Activated CD4-positive, alpha-beta memory T cell treated with anti-CD3 and anti-CD28 coated beads for 36 hours (primary cell): ENCODE measurements around the gene C20orf144. TPM values are rescaled to one million over a fixed set of nuclear protein-coding genes. Genes with fewer than 3 reads are reported as not detected.

Experiments
- CTCF ChIA-PET: fragments of 350-600 bp; sonication (Branson Sonifier 250); formaldehyde crosslinking; loops from one replicate; lab custom pipeline; 2021; ENCODE audit warnings: antibody characterized with exemption, inconsistent platforms; lab: Charles Lee
- POLR2A ChIA-PET: fragments of 350-600 bp; sonication (Branson Sonifier 250); formaldehyde crosslinking; loops from one replicate; lab custom pipeline; 2021; ENCODE audit warnings: antibody characterized with exemption; lab: Charles Lee
- DNase-seq: peaks from one replicate; pipeline ENCODE4 v3.0.0-alpha.2; 2020
- H3K27ac Mint-ChIP-seq: one replicate; pipeline ENCODE4 v1.8.0; 2021; ENCODE audit warnings: mixed read lengths
- H3K27me3 Mint-ChIP-seq: one replicate; pipeline ENCODE4 v1.8.0; 2021; ENCODE audit warnings: mixed read lengths
- H3K36me3 Mint-ChIP-seq: one replicate; pipeline ENCODE4 v1.8.0; 2021; ENCODE audit warnings: mixed read lengths
- H3K4me1 Mint-ChIP-seq: one replicate; pipeline ENCODE4 v1.8.0; 2021; ENCODE audit warnings: low read depth, mixed read lengths
- H3K4me3 Mint-ChIP-seq: one replicate; pipeline ENCODE4 v1.8.0; 2021; ENCODE audit warnings: mild to moderate bottlenecking, mixed read lengths
- H3K9me3 Mint-ChIP-seq: one replicate; pipeline ENCODE4 v1.8.0; 2021; ENCODE audit warnings: mixed read lengths
- intact Hi-C: fragments of 100-400 bp; cut with micrococcal nuclease; formaldehyde crosslinking; loops from one replicate; pipeline ENCODE4 v1.15.1; 2023
- total RNA-seq, 2 experiments: library from RNA; stranded (reverse); gene quantifications; one replicate each; pipeline ENCODE4 v1.2.3, GENCODE V29; 2021

C20orf144 gene
- total RNA-seq, 2 experiments from 2014 or later, result 0.26 to 0.31 TPM

DNA sequence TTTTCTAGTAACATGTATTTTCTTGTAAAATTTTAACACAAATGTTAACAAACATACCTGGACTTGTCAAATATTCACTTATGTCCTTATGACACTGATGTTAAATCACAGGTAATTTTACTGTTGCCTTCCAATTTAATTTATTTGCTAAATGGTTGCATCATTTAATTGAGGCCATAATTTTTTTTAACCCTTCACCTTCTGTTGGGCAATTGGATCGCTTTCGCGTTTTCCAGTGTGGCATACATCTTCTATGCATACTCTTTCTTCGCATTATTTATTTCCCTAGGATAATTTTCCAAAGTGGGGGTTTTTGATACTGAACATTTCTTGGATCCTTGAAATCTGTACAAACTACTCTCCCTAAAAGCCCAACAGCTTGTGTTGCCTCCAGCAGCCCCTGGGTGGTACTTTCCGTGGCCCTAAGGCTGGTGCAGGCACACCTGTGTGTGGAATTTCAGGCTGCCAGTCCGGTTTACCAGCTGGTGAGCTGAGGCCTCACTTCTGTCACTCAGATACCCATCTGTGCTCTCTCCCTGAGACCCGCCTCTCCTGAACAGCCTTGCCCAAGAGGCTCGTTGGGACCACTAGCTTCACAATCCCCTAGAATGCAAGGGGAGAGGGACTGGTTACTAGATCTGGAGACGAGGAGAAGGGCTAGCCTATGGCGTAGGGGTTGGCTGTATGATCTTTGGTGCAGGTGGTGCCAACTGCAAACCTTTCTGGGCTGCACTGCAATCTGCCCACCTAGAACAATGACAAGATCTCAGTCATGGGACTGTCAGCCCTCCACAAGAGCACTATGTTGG is 11.2 kb upstream of the C20orf144 start:
- CTCF ChIA-PET, result interaction anchor here (1.5 to 1.8 kb wide), 3 partner anchors 13 to 191 kb away, joined by 3 to 9 read pairs (median 8); partner anchors contain the start of gene ACTL10
- peak; percentile 11 for DNase-seq

DNA sequence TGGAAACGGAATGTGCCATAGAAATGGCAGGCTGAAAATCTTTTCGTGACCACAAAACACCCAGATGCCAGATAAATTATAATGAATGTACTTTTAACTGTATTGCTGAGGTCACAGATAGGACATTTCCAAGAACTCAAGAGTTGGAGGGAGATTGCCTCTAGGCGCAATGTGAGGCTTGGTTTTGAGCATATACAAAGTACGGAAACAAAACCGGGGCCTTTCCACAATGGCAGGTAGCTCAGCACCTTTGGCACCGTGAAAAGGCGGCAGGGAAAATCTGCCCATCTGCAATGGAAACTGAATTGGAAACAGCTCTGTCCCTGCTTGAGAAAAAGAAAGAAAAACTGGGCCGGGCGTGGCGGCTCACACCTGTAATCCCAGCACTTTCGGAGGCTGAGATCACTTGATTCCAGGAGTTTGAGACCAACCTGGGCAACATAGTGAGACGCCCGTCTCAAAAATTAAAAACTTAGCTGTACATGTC is 10.5 kb upstream of the C20orf144 start:
- no peaks in the 10 kb centered on the region for H3K9me3 Mint-ChIP-seq
- ChIA-PET CTCF (interaction anchor here (0.7 to 1.8 kb wide), 4 partner anchors 12 to 191 kb away, joined by 3 to 9 read pairs (median 6); partner anchors contain the start of genes ACTL10 and CBFA2T2), POLR2A (interaction anchor here (2.3 to 4.7 kb wide), 2 partner anchors 12 to 16 kb away, joined by 12 to 18 read pairs; partner anchors contain the start of genes ACTL10 and C20orf144)
- peak overlapping the region; percentile 80 for H3K27ac Mint-ChIP-seq
- intact Hi-C loops, result loop anchor here (1.0 to 2.0 kb wide), 3 partner anchors 15 to 59 kb away; partner anchors contain the start of gene ACTL10
- peaks cover 59% of the 10 kb centered on the region for H3K4me1 Mint-ChIP-seq
- H3K36me3 Mint-ChIP-seq, result no peaks in the 10 kb centered on the region
- H3K4me3 Mint-ChIP-seq, result no peak overlapping the region
- DNase-seq, result peak; percentile 28
- H3K27me3 Mint-ChIP-seq, result no peaks in the 10 kb centered on the region

More for the DNA sequence above, 11.2 kb upstream of the C20orf144 start:
- no peak overlapping the region for H3K4me3 Mint-ChIP-seq
- H3K27me3 Mint-ChIP-seq, result no peaks in the 10 kb centered on the region
- H3K27ac Mint-ChIP-seq, result no peak overlapping the region
- peaks cover 2% of the 10 kb centered on the region for H3K36me3 Mint-ChIP-seq
- intact Hi-C loops, result no loop called here
- H3K4me1 Mint-ChIP-seq, result peaks cover 59% of the 10 kb centered on the region
- H3K9me3 Mint-ChIP-seq, result no peaks in the 10 kb centered on the region
- POLR2A ChIA-PET, result interaction anchor here (0.8 to 4.7 kb wide), 2 partner anchors 12 to 13 kb away, joined by 3 to 18 read pairs; partner anchors contain the start of gene C20orf144

DNA sequence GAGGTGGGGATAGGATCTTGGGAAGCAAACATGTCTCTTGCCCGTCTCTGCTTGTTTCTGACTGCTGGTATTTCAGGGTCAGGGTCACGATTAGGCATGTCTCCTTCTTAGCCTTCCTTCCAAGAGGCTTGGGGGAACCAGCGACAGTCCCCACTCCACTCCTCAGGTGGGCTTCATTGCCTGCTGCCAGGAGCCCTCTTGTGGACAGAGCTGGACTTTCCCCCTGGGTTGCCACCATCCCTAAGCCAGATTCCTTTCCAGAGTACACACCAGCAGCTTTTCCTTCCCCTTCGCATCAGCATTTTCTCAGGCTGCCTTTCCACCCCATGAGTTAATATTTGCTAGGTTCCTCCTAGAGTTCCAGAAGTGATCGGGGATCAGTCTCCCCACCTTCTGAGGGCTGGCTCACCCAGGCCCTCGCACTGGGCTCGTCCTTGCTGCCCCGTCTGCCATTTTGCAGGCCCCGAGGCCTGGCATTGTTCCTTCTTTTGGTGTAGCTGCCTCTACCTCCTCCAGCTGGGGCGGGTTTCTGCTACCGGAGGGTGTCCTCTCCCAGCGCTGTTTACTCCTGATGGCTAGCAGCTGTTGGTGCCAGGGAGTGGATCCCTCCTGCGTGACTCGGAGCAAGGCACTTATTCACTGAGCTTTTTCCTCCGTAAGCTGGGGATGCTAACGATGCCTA is 8.8 kb upstream of the C20orf144 start:
- peak; percentile 60 for DNase-seq
- H3K9me3 Mint-ChIP-seq, result no peaks in the 10 kb centered on the region
- H3K4me1 Mint-ChIP-seq, result peaks cover 47% of the 10 kb centered on the region
- peak overlapping the region; percentile 80 for H3K27ac Mint-ChIP-seq
- H3K4me3 Mint-ChIP-seq, result no peak overlapping the region
- ChIA-PET POLR2A (interaction anchor here (1.0 to 4.7 kb wide), 3 partner anchors 10 to 208 kb away, joined by 3 to 18 read pairs (median 12); partner anchors contain the start of genes ACTL10 and C20orf144), CTCF (interaction anchor here (0.6 to 2.1 kb wide), 6 partner anchors 10 to 196 kb away, joined by 3 to 14 read pairs (median 6); partner anchors contain the start of genes ACTL10 and C20orf144)
- intact Hi-C loops, result loop anchor here (1.0 to 2.0 kb wide), 2 partner anchors 51 to 196 kb away; no protein-coding TSS in a partner anchor
- H3K27me3 Mint-ChIP-seq, result no peaks in the 10 kb centered on the region
- no peaks in the 10 kb centered on the region for H3K36me3 Mint-ChIP-seq

DNA sequence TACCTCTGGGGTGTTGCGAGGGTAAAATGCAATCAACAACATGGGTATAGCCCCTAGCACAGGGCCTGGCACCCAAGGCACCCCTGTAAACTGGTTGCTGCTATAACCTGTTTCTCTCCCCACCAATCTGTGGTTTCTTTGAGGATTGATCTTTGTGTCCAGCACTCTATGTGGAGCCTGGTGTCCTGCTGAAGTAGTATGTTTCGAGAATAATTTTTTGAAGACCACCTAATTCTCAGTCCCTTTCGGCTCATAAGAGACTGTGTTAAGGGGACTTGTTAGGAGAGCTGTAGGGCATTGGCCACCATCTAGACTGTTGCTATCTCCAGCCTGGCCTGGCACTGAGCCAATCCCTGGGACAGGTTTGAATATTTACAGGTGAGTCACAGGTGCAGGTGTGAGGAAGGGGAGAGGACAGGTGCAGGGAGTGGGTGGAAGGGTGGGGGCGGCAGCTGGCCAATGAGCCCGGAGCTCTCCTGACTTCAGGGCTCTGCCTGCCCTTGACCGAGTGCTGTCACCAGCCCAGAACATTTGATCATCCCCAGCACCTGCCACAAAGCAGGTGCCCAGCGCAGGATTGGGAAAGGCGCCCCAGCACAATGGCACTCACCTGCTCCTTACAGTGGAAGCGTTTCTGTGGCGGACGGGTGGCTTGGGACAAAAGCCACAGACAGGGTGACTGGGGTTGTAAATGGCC is 8.1 kb upstream of the C20orf144 start:
- ChIA-PET CTCF (interaction anchor here (0.6 to 2.1 kb wide), 6 partner anchors 9 to 197 kb away, joined by 3 to 14 read pairs (median 6); partner anchors contain the start of genes ACTL10 and C20orf144), POLR2A (interaction anchor here (1.0 to 4.7 kb wide), 3 partner anchors 9 to 209 kb away, joined by 3 to 18 read pairs (median 12); partner anchors contain the start of genes ACTL10 and C20orf144)
- no peaks in the 10 kb centered on the region for H3K36me3 Mint-ChIP-seq
- H3K4me1 Mint-ChIP-seq, result peaks cover 42% of the 10 kb centered on the region
- intact Hi-C loops, result loop anchor here (1.0 to 2.0 kb wide), 2 partner anchors 51 to 197 kb away; no protein-coding TSS in a partner anchor
- DNase-seq, result peak; percentile 22
- no peak overlapping the region for H3K4me3 Mint-ChIP-seq
- H3K9me3 Mint-ChIP-seq, result no peaks in the 10 kb centered on the region
- H3K27me3 Mint-ChIP-seq, result no peaks in the 10 kb centered on the region
- no peak overlapping the region for H3K27ac Mint-ChIP-seq

DNA sequence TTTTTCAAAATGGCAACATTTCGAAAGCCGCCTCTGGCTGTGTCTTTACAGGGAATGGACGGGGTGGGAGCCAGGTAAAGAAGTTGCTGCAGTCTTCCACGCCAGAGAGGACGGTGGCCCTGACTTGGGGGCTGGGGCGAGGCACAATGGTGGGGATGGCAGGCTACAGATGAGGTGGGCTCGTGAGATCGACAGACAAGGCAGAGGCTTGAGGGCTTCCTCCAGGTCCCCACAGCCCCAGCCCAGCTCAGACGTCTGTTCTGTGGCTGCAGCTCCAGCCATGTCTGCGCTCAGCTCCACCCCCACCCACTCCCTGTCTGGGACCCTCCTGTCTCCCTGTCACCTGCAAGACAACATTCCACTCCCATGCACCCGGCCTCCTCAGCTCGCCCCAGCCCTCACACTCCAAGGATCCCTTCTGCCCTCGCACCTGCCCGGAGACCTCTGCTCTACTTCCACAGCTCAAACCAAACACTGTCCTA is 7.4 kb upstream of the C20orf144 start:
- H3K27ac Mint-ChIP-seq, result no peak overlapping the region
- H3K27me3 Mint-ChIP-seq, result no peaks in the 10 kb centered on the region
- DNase-seq, result peak; percentile 7
- intact Hi-C loops, result no loop called here
- POLR2A ChIA-PET, result interaction anchor here (4.7 kb wide), 1 partner anchor 9 kb away, joined by 18 read pairs; the partner anchor contains the start of gene C20orf144
- H3K36me3 Mint-ChIP-seq, result no peaks in the 10 kb centered on the region
- H3K4me3 Mint-ChIP-seq, result no peak overlapping the region
- CTCF ChIA-PET, result interaction anchor here (1.3 to 2.1 kb wide), 4 partner anchors 8 to 197 kb away, joined by 3 to 14 read pairs (median 8); partner anchors contain the start of genes ACTL10 and C20orf144
- peaks cover 35% of the 10 kb centered on the region for H3K4me1 Mint-ChIP-seq
- H3K9me3 Mint-ChIP-seq, result no peaks in the 10 kb centered on the region

DNA sequence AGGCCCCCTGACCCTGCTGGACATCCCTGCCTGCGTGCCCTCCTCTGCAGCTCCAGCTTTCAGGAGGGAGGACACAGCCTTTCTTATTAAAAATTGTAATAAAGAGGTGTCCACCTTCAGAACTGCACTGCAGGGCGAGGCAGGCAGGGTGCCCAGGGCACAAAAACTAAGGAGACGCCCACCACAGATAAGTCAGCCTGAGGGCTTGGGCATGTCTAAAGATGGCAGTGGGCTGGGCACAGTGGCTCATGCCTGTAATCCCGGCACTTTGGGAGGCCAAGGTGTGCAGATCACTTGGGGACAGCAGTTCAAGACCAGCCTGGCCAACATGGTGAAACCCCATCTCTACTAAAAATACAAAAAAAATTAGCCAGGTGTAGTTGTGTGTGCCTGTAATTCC is 7.0 kb upstream of the C20orf144 start:
- ChIA-PET CTCF (no interaction called here), POLR2A (interaction anchor here (4.7 kb wide), 1 partner anchor 8 kb away, joined by 18 read pairs; the partner anchor contains the start of gene C20orf144)
- intact Hi-C loops, result no loop called here
- no peak for DNase-seq
- Mint-ChIP-seq H3K27ac (no peak overlapping the region), H3K4me1 (peaks cover 33% of the 10 kb centered on the region), H3K9me3 (no peaks in the 10 kb centered on the region), H3K27me3 (no peaks in the 10 kb centered on the region), H3K4me3 (no peak overlapping the region), H3K36me3 (no peaks in the 10 kb centered on the region)

DNA sequence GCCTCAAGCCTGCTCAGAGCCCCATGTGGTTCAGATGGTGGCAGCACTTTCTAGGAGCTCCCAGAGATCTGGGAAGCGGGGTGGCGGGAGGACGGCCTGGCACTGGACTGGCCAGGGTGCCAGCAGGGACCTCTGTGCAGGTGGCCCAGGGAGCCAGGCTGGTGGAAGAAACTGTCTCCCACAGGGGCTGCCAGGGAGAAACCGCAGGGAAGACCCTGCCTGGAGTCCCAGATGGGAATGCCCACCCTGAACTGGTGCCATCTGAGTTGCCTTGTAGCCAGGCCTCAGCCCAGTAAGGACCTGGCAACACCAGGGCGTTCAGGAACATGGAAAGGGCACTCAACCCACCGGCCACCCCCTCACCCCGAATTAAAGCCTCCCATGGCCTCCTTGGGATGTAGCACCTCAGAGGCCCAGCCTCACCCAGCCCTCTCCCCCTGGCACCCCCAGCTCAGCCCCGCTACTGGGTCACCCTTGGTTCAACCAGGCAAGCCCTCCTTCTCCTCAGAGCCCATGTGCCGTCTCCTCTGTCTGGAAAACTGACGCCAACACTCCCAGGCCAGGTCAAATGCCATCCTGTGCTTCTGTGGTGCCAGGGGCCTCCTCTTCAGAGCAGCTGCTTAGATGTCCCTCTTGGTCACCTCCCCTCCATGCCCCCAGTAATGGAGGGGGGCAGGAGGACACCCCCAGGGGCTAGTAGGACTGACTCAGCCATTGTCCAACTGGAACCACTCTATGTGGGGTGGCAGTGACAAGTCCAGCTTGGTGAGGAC is 5.9 kb upstream of the C20orf144 start:
- DNase-seq, result peak; percentile 7
- no peak overlapping the region for H3K4me3 Mint-ChIP-seq
- no peak overlapping the region for H3K27ac Mint-ChIP-seq
- intact Hi-C loops, result no loop called here
- POLR2A ChIA-PET, result interaction anchor here (4.7 kb wide), 1 partner anchor 7 kb away, joined by 18 read pairs; the partner anchor contains the start of gene C20orf144
- CTCF ChIA-PET, result interaction anchor here (0.8 to 0.9 kb wide), 2 partner anchors 61 to 86 kb away, joined by 3 read pairs; no protein-coding TSS in a partner anchor
- H3K4me1 Mint-ChIP-seq, result peaks cover 33% of the 10 kb centered on the region
- H3K27me3 Mint-ChIP-seq, result no peaks in the 10 kb centered on the region
- H3K9me3 Mint-ChIP-seq, result no peaks in the 10 kb centered on the region
- no peaks in the 10 kb centered on the region for H3K36me3 Mint-ChIP-seq

DNA sequence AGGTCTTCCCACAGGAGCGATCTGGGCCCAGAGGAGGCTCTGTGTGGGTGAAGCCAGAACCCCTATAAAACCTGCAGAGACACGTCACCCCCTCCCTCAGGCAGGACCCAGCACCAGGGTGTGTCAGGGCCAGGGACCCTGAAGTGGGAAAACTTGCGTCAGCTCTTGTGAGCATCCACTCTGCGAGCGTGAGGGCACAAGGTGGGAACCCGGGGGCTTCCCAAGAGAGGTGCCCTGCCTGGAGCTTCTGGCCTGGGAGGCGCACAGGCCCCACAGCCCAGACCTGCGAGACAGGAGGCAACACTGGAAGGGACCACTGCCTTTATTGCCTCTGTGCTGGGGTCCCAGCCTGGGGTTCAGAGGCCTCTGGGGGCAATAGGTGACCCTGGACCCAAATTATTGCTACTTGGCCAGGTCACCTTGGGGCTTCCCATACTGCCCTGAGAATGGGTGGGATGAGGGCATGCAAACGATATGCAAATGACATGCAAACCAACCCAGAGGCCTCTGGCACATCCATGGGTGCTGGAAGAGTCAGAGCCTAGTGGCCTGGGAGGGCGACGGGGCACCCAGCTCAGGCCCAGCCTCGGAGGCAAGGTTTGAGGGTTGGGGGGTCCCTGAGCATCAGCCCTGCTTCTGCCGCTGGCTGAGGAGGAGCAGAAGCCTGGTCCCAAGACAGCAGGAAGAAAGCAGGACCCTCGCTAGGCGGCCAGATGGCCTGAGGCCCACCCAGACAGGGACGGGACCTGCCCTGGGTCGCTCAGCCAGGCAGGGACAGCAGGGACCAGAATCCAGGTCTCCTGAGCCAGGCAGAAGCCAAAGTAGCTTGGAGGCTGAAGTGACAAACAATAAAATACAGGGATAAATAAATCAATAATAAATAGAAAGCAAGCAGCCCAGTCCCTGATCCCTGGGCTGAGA is 5.1 kb upstream of the C20orf144 start:
- Mint-ChIP-seq H3K4me1 (peaks cover 28% of the 10 kb centered on the region), H3K9me3 (no peaks in the 10 kb centered on the region), H3K36me3 (no peaks in the 10 kb centered on the region), H3K4me3 (no peak overlapping the region), H3K27ac (no peak overlapping the region), H3K27me3 (no peaks in the 10 kb centered on the region)
- ChIA-PET POLR2A (no interaction called here), CTCF (interaction anchor here (0.9 kb wide), 1 partner anchor 62 kb away, joined by 3 read pairs; no protein-coding TSS in a partner anchor)
- intact Hi-C loops, result no loop called here
- DNase-seq, result no peak

DNA sequence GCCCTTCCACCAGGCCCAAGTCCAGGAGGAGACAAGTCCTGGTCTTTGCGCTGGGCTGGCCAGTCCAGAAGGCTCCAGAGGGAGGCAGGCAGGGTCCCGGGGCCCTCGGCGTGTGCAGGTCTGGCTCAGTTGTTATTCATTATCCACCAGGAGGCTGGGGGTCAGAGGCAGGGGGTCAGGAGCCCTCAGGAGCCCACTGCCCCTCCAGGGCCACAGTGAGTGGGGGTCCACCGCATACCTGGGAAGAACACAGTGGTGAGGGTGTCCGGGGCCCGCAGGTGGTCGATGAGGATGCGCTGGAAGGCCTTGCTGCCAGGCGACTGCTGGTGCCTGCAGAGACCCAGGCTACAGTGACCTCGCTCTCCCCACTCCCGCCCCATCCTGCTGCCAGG is 4.4 kb upstream of the C20orf144 start:
- Mint-ChIP-seq H3K9me3 (no peaks in the 10 kb centered on the region), H3K27ac (no peak overlapping the region), H3K4me1 (peaks cover 26% of the 10 kb centered on the region), H3K36me3 (no peaks in the 10 kb centered on the region), H3K4me3 (no peak overlapping the region), H3K27me3 (no peaks in the 10 kb centered on the region)
- ChIA-PET CTCF (no interaction called here), POLR2A (no interaction called here)
- intact Hi-C loops, result no loop called here
- DNase-seq, result no peak
